Transverse colon (tissue), 4 donors: Measurements from ENCODE around the gene ADNP. TPM values are rescaled to one million over a fixed set of nuclear protein-coding genes. Genes with fewer than 3 reads are reported as not detected.

Experiments used
- DNase-seq: peaks from one replicate; pipeline ENCODE4 v3.0.0-alpha.2; 2019
- H3K27ac ChIP-seq, 4 donors: fragments of 200-600 bp; sonication (generic); 2 replicates each; pipeline ENCODE4 v1.5.1; 2016 to 2018; ENCODE audit warnings: inconsistent platforms in 4 of 4
- H3K27me3 ChIP-seq: fragments of 200-600 bp; sonication (generic); 2 replicates; pipeline ENCODE4 v1.5.1; 2017; ENCODE audit warnings: inconsistent platforms
- H3K36me3 ChIP-seq, 4 donors: fragments of 200-600 bp; sonication (generic); 2 replicates each; pipeline ENCODE4 v1.5.1; 2017 to 2019; ENCODE audit warnings: inconsistent platforms in 4 of 4
- H3K4me1 ChIP-seq, 4 donors: fragments of 200-600 bp; sonication (generic); 2 replicates each; pipeline ENCODE4 v1.5.1; 2017 to 2020; ENCODE audit warnings: inconsistent platforms in 4 of 4
- H3K4me3 ChIP-seq, 4 donors: fragments of 200-600 bp; sonication (generic); 1 replicate in 1 of 4; 2 replicates in 3 of 4; pipeline versions ENCODE4 v1.5.1 to v1.6.1; 2017 to 2019; ENCODE audit warnings: inconsistent platforms in 4 of 4
- H3K9me3 ChIP-seq, 2 donors: fragments of 200-600 bp; sonication (generic); 2 replicates each; pipeline ENCODE4 v1.5.1; 2017 to 2019; ENCODE audit warnings: inconsistent platforms in 2 of 2
- EP300 ChIP-seq: sonication (generic); formaldehyde crosslinking; IDR thresholded peaks from one replicate; pipeline ENCODE4 v1.6.1; 2017; ENCODE audit warnings: antibody characterized with exemption, low read depth
- POLR2A ChIP-seq: fragments of 450-650 bp; IDR thresholded peaks from one replicate; pipeline ENCODE4 v1.6.1; 2016; ENCODE audit warnings: antibody characterized with exemption, mild to moderate bottlenecking, moderate library complexity
- POLR2AphosphoS5 ChIP-seq, 3 donors: sonication (generic); formaldehyde crosslinking; IDR thresholded peaks; one replicate each; pipeline ENCODE4 v1.6.1; 2016; ENCODE audit warnings: antibody characterized with exemption in 3 of 3
- WGBS, 2 donors: methylation state at CpG; one replicate each; pipeline ENCODE4 v1.1.5; 2018; ENCODE audit warnings: low coverage in 1 of 2; 5-methylcytosine and 5-hydroxymethylcytosine counted together
- in situ Hi-C, 4 donors: fragments of 200-750 bp; cut with MboI; loops; one replicate each; pipeline versions ENCODE4 v1.15.0 to v1.15.1; 2017; ENCODE audit warnings: low sequenced_read_pairs in 3 of 4, low pct_ligation_motif_present in 1 of 4, low pct_unique_long_range_greater_than_20kb in 1 of 4
- intact Hi-C: fragments of 100-400 bp; cut with DNase I; formaldehyde crosslinking; loops from one replicate; pipeline ENCODE4 v1.15.1; 2023; ENCODE audit warnings: low total_unique reads
- total RNA-seq, 4 donors: library from RNA; depleted of rRNA; stranded (reverse); fragments of >200 nt; gene quantifications; one replicate each; pipeline ENCODE4 v1.1.0, GENCODE V29; 2016
- TF ChIP-seq, protein P1 (sequence below), 5 experiments: fragments of 200-600 bp in 3 of 5; fragments of 450-650 bp in 2 of 5; sonication (generic) in 3 of 5; IDR thresholded peaks; 1 replicate in 2 of 5; 2 replicates in 3 of 5; pipeline ENCODE4 v1.5.1; 2016 to 2017; ENCODE audit warnings: antibody characterized with exemption in 5 of 5, inconsistent platforms in 3 of 5, mild to moderate bottlenecking in 2 of 5, moderate library complexity in 1 of 5

Gene ADNP
- total RNA-seq, 4 donors from 2014 or later, result 34.8 to 65.7 (median 42.5) TPM

DNA sequence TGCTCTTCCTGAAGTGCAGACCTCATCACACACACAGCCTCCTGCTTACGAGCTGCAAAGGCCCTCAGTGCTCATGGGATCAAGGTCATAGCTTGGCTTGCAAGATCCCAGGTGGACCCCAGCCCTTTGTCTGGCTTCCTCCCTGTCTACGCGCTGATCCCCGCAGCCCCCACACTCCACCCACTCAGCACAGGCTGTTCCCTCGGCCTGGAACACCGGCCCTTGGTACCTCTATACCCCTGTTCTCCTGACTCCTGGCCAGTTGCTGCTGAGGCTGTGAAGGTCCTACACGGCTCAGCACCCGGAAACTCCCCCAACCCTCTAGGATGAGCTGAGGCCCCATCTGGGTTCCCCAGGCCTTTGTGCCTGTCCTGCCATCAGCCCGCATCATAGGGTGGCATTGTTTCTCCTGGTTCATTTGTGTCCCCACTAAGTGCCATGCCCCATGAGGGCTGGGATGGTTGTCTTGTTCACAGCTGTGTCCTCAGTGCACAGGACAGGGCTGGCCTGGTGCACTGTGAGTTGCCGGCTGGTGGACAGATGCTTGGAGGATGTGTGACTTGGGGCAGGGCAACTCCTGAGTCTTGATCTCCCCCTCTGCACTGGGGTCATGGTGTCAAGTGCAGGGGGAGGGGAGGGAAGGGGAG, 57.0 kb downstream of the ADNP start:
- intact Hi-C loops, result no loop called here
- in situ Hi-C loops, result no loop called here
- no peaks in the 10 kb centered on the region for H3K27me3 ChIP-seq
- H3K27ac ChIP-seq, result no peak overlapping the region
- WGBS, 2 donors, result 97% methylated on average over 9 of the region's 10 CpGs; no CpG with 5 or more reads in 1 of the 2 donors
- no peaks in the 10 kb centered on the region for H3K4me1 ChIP-seq
- H3K36me3 ChIP-seq, result no peaks in the 10 kb centered on the region
- no peak for DNase-seq
- H3K4me3 ChIP-seq, result no peak overlapping the region
- TF ChIP-seq, protein P1, sequence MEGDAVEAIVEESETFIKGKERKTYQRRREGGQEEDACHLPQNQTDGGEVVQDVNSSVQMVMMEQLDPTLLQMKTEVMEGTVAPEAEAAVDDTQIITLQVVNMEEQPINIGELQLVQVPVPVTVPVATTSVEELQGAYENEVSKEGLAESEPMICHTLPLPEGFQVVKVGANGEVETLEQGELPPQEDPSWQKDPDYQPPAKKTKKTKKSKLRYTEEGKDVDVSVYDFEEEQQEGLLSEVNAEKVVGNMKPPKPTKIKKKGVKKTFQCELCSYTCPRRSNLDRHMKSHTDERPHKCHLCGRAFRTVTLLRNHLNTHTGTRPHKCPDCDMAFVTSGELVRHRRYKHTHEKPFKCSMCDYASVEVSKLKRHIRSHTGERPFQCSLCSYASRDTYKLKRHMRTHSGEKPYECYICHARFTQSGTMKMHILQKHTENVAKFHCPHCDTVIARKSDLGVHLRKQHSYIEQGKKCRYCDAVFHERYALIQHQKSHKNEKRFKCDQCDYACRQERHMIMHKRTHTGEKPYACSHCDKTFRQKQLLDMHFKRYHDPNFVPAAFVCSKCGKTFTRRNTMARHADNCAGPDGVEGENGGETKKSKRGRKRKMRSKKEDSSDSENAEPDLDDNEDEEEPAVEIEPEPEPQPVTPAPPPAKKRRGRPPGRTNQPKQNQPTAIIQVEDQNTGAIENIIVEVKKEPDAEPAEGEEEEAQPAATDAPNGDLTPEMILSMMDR (IDR thresholded peaks at IDR 0.05), result no peak
- TF ChIP-seq POLR2AphosphoS5 (IDR thresholded peaks at IDR 0.05), result no peak
- no peak for TF ChIP-seq EP300
- TF ChIP-seq POLR2A, result no peak
- H3K9me3 ChIP-seq, result no peaks in the 10 kb centered on the region

DNA sequence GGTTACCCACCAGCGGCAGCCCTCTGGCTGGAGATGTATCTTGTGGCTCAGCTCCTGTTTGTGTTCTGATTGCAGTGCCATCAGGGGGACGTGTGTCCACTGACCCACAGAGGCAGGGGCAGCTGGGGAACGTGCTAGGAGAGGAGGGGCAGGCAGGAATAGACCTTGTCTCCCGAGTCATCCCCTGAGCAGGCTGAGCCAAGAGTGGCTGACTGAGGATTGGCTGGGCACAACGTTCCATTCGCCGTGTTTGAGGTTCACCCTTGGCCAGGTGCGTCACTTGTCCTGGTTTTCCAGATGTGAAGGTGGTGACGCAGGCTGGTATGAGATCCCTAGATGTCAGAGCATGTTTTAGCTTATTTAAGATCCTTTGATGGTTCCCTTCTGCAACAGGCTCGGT, 57.7 kb downstream of the ADNP start:
- Histone ChIP-seq H3K27ac (no peak overlapping the region), H3K27me3 (no peaks in the 10 kb centered on the region), H3K4me1 (no peaks in the 10 kb centered on the region), H3K36me3 (no peaks in the 10 kb centered on the region), H3K4me3 (no peak overlapping the region), H3K9me3 (no peaks in the 10 kb centered on the region)
- in situ Hi-C loops, result no loop called here
- DNase-seq, result no peak
- no peak for TF ChIP-seq POLR2AphosphoS5 (IDR thresholded peaks at IDR 0.05)
- no peak for TF ChIP-seq EP300
- TF ChIP-seq, protein P1 (IDR thresholded peaks at IDR 0.05), result no peak
- no peak for TF ChIP-seq POLR2A
- intact Hi-C loops, result no loop called here
- 90% methylated on average over 10 of the region's 10 CpGs; no CpG with 5 or more reads in 1 of the 2 donors for WGBS, 2 donors

DNA sequence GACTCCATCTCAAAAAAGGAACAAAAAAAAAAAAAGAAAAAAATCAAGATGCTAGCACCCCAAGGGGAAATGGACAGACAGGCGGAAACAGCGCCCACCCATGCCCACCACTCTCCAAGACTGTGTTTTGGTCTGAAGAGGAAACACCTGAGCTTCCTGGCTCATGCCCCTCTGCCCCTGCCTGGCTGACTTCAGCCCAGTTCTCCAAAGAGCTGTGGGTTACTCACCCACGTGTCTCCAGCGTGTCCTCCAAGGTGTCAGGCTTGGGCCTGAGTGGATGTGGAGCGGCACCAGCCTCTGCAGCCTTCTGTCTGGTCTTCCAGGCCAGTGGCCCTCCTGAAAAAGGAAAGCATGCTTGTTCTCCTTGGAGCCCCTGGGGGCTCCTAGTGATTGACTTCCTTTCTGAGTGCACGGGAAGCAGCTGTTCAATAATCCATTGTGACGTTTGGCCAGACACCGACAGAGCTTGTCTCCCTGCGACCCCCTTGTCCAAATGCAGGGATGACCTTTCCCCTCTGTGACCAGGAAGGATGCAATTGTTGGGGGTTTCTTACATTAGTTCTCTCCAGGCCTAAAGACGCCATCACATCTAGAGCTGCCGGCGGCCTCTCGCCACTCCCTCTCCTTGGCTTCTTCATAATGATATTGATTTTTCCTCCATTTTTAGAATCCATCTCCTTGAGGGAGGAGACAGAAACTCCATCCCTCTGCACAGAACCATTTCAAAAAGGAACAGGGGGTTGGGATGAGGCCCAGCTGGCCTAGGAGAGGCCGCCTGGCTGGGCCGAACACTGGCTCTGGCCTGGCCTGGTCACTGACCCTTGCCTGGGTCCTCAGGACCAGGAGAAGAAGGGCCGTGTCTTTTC, 58.4 kb downstream of the ADNP start:
- intact Hi-C loops, result no loop called here
- DNase-seq, result no peak

More for the DNA sequence above, 58.4 kb downstream of the ADNP start:
- no peaks in the 10 kb centered on the region for H3K36me3 ChIP-seq
- TF ChIP-seq EP300, result no peak
- TF ChIP-seq, protein P1 (IDR thresholded peaks at IDR 0.05), result no peak
- TF ChIP-seq POLR2AphosphoS5 (IDR thresholded peaks at IDR 0.05), result no peak
- TF ChIP-seq POLR2A, result no peak
- 82 to 86% methylated on average over 4 to 16 of the region's 16 CpGs for WGBS, 2 donors
- H3K4me3 ChIP-seq, result no peak overlapping the region
- H3K27ac ChIP-seq, result no peak overlapping the region
- H3K9me3 ChIP-seq, result no peaks in the 10 kb centered on the region
- in situ Hi-C loops, result no loop called here
- no peaks in the 10 kb centered on the region for H3K27me3 ChIP-seq
- no peaks in the 10 kb centered on the region for H3K4me1 ChIP-seq
